Esophagus squamous epithelium (tissue), 4 donors: ENCODE results near the gene ARHGAP26.

ENCODE experiments used
- CTCF ChIP-seq, 6 experiments: fragments of 450-650 bp in 4 of 6; fragments of 200-600 bp in 2 of 6; sonication (generic) in 2 of 6; IDR thresholded peaks; one replicate each; pipeline ENCODE4 v1.5.1; 2016 to 2019; ENCODE audit warnings: antibody characterized with exemption in 6 of 6, mild to moderate bottlenecking in 4 of 6, moderate library complexity in 4 of 6
- POLR2A ChIP-seq, 4 donors: fragments of 450-650 bp; IDR thresholded peaks; one replicate each; pipeline ENCODE4 v1.6.1; 2017; ENCODE audit warnings: antibody characterized with exemption in 4 of 4, mild to moderate bottlenecking in 4 of 4, moderate library complexity in 3 of 4

DNA sequence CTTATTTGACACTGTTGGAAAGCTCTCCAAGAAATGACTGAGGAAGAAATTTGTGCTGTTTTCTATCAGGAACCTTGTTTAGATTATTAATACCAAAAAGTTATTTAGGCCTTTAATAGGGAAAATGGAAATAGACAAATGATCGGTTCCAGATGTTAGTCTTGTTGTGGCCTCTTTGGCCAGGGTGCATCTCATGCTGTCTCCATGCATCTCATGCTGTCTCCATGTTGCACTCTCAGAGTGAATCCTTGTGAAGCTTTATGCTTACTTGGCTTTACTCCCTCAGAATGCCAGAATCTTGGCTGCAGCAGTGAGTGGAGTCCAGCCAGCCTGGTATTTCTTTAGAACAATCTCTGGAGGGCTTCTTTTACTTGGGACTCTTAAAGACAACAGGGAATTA lies 185.5 kb downstream of the ARHGAP26 start:
- TF ChIP-seq CTCF (IDR thresholded peaks at IDR 0.05) (no peak), POLR2A (IDR thresholded peaks at IDR 0.05) (no peak)
